GM21723 (cell line): ENCODE measurements around the gene PPHLN1.

Source experiments
- ATAC-seq: cut with Tn5 transposase; IDR thresholded peaks from one replicate; pipeline ENCODE4 v1.9.1; 2021; ENCODE audit warnings: mild to moderate bottlenecking, moderate library complexity; ENCODE audit not compliant: unreplicated experiment

Gene PPHLN1, protein sequence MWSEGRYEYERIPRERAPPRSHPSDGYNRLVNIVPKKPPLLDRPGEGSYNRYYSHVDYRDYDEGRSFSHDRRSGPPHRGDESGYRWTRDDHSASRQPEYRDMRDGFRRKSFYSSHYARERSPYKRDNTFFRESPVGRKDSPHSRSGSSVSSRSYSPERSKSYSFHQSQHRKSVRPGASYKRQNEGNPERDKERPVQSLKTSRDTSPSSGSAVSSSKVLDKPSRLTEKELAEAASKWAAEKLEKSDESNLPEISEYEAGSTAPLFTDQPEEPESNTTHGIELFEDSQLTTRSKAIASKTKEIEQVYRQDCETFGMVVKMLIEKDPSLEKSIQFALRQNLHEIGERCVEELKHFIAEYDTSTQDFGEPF

DNA sequence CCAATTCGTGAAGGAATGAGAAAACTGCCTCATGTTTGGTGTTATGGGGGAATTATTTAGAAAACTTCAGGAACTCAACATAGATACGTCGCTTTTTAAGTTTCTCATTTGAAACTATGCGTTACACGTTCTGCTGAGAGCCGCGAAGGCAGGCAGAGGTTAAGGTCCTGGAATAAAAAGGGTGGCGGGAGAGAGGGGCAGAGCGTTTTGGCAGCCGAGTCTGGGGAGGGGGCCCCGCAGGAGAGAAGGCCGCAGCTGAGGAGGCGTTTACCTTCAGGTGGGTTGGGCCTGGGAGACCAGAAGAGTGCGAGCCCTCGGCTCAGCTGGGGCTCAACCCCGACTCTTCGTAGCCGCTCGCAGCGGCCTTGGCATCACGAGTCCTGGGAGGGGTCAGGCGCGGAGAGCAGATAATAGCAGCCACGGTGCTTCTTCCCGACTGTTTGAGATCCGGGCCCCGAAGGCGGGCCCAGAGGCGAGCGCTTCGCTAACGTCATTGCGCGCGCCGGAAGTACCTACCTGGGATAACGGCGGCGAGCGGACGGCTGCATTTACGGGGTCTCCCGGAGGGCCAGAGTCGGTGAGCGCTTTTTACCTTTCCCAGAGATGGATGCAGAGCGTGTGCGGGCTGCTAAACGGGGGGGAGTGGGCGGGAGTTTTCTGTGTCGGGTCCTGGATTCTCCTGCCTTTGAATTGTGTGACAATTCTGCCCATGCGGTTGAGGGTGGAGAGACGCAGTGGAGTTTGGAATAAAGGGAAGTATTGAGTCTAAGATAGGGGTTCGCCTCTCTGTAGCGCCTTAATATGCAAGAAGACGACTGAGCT lies at the start of gene PPHLN1, which contains the start of gene ZCRB1:
PPHLN1 (plus strand) TSS at position 515 of the 822 bp plus-strand sequence. CDS start 9,736 bp downstream, outside the sequence.
ZCRB1 (minus strand) TSS at position 442 of the 822 bp plus-strand sequence. CDS start 1,992 bp downstream, outside the sequence.
- ATAC-seq, result peak; percentile 94

DNA sequence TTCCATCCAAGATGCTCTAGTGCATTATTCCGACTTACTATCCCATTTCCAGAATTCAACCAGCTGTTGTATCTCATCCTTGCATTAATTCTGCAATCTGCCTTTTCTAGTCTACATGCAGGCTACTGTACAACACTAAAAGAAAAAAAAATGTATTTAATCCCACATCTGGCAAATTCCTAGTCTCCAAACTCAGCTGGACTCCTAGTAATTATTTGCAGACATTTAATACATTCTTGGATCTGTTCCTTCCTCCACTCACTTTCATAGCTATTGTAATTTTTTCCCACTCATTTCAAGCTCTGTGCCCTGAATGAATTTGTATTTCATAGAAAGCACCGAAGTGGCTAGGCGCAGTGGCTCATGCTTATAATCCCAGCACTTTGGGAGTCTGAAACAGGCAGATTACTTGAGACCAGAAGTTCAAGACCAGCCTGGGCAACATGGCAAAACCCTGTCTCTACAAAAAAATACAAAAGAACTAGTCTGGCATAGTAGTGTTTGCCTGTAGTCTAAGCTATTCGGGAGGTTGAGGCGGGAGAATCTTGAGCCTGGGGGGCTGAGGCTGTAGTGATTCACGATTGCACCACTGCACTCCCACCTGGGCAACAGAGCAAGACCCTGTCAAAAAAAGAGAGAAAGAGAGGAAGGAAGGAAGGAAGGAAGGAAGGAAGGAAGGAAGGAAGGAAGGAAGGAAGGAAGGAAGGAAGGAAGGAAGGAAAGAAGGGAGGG lies 48.4 kb upstream of the PPHLN1 start:
- no peak for ATAC-seq

DNA sequence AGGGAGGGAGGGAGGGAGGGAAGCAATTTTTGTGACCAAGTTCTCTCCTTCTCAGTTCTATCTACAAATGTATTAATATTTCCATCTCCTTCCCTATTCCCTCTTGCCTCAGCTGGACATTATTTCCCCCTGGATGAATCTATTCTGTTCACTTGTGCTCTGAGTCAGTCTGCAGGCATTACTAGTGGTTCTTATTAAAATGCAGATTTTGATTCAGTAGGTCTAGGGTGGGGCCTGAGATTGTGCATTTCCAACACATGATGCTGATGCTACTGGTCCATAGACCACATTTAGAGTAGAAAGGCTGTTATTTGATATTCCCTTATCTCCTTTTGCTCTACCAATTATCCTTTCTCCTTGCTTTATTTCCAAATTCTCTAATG lies 47.8 kb upstream of the PPHLN1 start:
- no peak for ATAC-seq

DNA sequence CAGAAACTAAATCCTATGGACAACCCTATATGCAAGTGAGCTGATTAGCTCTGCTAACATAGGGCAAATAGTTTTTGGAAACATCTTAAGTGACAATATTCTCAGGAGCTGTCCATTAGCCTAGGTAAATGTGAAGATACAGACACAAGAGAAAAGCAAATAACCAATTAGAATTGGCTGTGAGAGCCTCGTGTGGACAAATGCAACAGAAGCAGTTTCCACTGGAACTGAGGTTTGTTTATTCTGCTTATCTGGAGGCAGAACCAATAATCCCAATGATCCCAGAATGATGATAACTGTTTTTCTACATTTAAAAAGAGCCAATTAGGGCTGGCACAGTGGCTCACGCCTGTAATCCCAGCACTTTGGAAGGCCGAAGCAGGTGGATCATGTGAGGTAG lies 44.7 kb upstream of the PPHLN1 start:
- no peak for ATAC-seq

DNA sequence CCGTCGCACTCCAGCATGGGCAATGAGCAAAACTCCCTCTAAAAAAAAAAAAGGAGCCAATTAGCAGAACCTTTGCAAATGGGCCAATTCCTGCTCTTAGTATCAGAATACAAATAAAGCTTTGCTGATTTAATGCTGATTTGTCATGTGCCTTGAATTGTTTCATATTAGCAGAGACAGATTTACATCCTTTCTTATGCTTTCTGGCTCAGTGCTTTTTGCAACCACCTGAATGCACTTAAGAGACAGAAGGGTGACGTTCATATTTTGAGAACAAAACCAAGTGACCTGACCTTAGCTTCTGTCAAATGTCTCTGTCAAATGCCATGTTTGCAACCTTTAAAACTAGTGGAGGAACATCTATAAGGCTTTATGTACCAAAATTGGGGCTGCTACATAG lies 44.1 kb upstream of the PPHLN1 start:
- no peak for ATAC-seq

DNA sequence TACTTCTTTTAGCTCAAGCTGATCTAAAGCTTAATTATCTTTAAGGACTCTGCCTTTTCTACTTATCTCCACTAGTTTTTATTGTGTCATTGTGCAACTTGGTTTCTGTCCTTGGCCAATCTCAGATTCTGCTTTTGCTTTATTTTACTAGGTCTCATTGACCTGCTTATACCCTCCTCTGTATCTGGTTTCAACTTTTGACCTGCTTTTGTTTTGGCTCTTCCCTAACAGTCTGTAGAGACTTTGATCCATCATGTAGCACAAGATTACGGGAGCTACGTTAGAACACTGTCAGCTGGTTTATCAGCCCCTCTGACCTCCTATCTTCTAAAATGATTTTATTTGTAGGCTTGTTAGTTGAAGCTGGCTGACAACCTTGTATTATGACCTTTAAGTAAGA lies 43.7 kb upstream of the PPHLN1 start:
- ATAC-seq, result no peak

DNA sequence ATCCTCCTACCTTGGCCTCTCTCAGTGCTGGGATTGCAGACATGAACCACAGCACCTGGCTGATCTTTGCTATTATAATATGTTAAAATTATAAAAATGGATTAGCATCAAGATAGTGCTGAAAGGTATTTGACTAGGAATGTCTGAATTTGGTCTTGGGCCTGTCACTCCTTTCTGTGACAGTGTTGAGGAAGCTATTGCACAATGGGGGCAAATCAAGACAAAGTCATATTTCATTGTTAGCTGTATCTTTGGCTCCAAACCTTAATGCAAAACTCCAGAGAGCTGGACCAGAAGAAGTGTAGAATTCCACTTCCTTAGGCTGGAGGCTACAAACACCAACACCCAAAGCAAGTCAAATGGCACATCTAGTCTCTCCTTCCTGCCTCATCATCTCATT lies 42.2 kb upstream of the PPHLN1 start:
- ATAC-seq, result no peak

DNA sequence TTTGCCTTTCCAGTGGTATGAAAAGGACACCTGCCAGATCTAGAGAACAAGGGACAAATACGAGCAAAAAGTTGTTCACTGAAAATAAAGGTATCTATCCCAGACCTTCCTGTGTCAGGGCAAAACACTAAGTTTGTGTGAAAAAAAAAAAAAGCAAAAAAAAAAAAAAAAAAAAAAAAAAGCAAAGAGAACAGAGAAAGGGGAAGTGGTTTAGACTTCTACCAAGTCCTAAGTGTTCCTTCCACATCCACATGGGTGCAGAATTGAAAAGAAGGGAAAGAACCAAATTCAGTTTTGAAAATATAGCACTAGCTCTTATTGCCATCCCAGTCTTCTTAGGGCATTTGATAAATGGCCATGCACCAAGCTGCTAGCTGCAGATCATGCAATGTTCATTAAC lies 41.8 kb upstream of the PPHLN1 start:
- ATAC-seq, result no peak

DNA sequence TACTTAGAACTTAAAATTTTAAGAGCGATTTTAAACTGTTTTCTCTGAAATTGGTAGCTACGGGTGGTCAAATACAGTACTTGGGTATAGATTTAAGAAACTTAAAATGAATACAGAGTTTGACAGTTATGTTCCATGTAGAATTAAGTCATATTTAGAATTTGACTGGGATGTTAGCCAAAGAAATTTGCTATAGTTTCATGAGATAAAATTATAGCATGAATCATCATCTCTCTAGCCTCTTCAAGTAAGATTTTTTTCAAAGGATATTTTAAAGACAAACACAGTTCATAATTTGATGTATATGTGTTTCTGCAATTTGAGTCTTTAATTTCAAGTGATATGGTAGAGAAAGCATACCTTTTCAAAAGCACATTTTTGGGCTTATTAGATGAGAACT lies 41.1 kb upstream of the PPHLN1 start:
- no peak for ATAC-seq

DNA sequence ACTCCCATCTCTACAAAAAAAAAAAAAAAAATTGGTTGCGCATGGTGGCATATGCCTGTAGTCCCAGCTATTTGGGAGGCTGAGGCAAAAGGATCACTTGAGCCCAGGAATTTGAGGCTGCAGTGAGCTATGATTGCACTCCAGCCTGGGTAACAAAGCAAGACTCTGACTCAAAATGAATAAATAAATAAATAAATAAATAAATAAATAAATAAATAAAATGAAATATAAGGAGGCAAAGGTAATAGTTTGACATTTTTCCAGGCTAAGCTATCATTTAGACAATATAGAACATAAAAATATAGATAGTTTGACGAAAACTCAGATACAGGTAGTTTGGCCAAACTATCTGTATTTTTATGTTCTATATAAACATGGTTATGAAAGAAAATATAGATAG lies 40.5 kb upstream of the PPHLN1 start:
- no peak for ATAC-seq

DNA sequence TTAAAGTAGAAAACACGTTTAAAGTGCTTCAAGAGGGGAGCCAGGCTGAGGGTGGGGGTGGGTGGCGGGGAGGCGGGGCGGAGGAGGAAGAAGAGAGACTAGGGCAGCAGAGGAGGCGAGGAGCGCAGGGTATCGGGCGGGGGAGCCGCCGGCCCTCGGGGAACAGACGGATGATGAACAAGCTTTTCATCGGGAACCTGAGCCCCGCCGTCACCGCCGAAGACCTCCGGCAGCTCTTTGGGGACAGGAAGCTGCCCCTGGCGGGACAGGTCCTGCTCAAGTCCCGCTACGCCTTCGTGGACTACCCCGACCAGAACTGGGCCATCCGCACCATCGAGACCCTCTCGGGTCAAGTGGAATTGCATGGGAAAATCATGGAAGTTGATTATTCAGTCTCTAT lies 39.2 kb upstream of the PPHLN1 start:
- no peak for ATAC-seq

DNA sequence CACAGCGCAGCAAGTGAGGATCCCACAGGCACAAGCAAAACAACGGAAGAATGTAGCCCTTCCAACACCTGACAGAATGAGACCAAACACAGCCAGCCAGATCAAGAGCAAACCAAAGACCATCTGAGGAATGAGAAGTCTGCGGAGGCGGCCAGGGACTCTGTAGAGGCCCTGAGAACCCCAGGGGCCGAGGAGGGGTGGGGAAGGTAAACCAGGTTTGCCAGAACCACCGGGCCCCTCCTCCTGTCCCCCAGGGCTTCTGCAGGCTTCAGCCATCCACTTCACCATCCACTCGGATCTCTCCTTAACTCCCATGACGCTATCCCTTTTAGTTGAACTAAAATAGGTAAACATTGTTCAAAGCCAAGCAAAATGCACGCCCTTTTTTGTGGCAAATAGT lies 37.4 kb upstream of the PPHLN1 start:
- ATAC-seq, result no peak

DNA sequence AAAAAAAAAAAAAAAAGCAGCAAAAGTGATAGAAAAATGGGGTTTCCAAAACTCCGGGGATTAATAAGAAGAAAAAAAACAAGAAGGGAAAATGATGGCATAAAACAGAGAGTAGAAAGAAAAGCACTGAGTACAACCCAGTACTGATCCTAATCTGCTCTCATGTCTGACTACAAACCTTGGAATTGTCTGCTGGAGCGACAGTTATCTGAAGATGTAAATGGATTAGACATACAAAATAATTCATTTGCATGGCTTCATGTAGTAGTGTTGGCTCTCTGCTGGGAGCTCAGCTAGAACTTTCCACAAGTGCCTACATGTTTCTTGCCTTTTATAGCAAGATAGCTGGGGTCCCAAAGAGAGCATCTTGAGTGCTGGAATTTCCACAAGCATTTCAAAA lies 34.3 kb upstream of the PPHLN1 start:
- no peak for ATAC-seq

DNA sequence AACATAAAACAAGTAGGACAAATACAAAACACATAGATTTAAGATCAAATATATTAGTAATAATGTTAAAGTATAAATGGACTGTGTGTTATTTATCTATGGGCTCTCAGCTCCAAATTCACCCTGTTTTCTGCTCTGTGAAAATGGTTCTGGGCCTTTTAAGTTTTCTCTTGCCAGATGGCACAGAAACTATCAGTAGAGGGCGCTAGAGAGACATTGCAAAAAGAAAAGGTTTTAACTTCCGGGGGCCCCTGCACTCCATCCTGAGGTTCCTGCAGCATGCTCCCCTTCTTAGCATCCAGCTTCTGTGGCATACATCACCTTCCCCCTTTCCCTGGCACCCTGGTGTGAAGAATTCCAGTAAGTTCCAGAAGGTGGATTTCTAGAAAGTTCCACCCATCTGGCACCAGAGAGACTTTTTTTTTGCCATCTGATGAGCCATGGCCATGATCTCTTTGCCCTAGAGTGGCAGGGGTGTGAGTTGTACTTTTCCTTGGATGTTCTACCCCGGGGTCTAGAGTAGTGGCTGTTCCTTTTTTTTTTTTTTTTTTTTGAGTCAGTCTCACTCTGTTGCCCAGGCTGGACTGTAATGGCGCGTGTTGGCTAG lies 29.4 kb upstream of the PPHLN1 start:
- ATAC-seq, result no peak

DNA sequence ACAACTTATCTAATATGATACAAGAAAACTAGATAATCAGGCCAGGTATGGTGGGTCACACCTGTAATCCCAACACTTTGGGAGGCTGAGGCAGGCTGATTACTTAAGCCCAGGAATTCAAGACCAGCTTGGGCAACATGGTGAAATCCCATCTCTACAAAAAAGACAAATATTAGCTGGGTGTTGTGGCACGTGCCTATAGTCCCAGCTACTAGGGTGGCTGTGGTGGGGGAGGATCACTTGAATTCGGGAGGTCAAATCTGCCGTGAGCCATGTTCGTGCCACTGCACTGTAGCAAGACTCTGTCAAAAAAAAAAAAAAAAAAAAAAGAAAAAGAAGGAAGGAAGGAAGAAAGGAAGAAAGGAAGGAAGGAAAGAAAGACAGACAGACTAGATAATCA lies 27.1 kb upstream of the PPHLN1 start:
- no peak for ATAC-seq

DNA sequence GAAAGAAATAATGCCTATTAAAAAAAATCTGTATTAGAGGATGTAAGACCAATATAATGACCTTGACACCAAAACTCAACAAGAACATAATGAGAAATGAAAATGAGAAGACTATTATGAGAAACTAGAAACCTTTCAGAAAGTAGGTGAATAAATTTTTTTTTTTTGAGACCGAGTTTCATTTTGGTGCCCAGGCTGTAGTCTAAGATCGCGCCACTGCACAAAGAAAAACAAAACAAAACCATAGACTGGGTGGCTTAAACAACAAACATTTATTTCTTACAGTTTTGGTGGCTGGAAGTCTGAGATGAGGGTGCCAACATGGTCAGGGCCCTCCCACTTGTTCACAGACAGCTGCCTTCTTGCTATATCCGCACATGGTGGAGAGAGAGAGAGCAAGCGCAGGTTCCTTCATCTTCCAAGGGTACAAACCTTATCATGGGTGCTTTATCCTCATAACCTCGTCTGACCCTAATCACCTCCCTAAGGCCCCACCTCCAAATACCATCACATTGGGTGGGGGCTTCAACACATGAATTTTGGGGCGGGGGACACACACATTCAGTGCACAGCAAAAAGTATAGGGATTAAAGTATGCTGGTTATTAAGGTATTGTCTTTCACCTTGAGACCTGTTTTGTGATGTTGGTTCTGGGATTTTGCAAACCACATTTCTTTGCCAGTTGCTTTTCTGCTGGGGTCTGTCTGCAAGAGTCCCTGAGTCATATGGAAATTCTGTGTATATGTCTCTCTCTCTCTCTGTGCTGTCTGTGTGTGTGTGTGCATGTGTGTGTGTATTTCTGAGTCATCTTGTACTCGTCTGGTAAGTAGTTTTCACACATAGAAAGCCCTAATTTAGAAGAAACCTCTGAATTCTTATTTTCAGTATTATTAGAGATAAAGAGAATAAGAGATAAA lies 26.3 kb upstream of the PPHLN1 start:
- peak; percentile 89 for ATAC-seq

DNA sequence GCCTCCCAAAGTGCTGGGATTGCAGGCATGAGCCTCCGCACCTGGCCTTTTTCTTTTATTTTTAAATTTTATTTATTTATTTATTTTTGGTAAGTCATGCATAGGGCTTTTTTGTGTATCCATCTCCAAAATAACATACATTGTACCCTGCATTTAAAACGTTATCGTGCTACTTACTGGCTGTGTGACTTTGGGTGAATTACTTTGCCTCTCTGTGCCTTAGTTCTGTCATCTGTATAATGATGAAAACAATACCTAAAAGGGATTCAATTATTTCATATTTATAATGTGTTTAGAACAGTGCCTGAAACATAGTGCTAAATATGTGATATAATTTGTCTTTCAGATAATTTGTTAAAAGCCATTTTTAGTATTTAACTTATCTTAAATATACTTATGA lies 19.7 kb upstream of the PPHLN1 start:
- ATAC-seq, result no peak

DNA sequence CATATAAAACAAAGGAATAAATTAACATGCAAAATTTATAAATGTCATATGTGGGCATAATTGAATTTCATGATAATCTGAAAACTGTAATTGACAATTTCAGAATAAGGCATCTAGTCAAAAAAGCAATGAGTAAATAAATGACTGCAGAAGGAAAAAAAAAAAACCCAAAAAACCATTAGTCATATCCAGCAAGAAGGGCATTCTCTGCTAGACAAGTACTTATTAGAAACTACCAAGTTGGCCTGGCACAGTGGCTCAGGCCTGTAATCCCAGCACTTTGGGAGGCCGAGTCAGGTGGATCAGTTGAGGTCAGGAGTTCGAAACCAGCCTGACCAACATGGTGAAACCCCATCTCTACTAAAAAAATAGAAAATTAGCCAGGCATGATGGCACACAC lies 17.6 kb upstream of the PPHLN1 start:
- no peak for ATAC-seq

DNA sequence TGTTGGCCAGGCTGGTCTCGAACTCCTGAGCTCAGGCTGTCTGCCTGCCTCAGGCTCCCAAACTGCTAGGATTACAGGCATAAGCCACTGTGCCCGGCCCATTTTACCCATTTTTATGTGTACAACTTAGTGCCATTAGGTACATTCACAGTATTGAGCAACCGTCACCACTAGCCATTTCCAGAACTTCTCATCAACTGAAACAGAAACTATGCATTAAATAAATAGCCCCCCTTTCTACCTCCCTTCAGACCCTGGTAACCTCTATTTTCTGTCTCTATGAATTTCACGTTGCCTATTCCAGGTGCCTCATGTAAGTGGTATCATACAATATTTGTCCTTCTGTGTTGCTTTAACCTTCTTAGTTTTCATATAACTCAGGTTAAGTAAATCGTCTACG lies 16.0 kb upstream of the PPHLN1 start:
- ATAC-seq, result no peak

DNA sequence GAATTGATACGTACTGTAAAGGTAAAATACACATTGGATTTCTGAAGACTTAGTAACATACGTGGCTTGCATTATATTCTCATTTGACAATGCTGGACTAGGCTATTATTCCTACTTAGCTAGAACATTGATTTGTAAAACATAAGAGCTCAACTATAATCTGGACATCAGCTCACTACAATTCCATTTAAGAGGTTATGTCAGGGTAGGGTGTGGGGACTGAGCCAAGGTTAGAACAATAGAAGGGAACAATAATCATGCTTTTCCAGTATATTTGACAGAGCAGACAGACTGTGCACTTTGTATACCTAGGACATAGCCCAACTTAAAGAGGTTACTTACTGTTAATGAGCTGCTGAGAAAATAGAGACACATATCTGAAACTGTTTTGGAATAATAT lies 10.9 kb upstream of the PPHLN1 start:
- ATAC-seq, result no peak
